ENCODE data around the gene SYT1.

Gene SYT1

GRCh38 chr12:78968226-78968625, 103.7 kb downstream of the SYT1 start:
- no peak overlapping the region for H3K9ac ChIP-seq (ENCODE audit: low read length)
- H3K4me3 ChIP-seq (ENCODE audit: low read depth, low read length) = no peak overlapping the region
- no peaks in the 10 kb centered on the region for H3K9me3 ChIP-seq (ENCODE audit: control insufficient read depth, insufficient read depth, low read depth, low read length)
- no peak overlapping the region for H3K27ac ChIP-seq (ENCODE audit: low read depth, low read length)
- no peaks in the 10 kb centered on the region for H3K4me1 ChIP-seq (ENCODE audit: control insufficient read depth, insufficient read depth, low read length)
- no peaks in the 10 kb centered on the region for H3K36me3 ChIP-seq (ENCODE audit: control insufficient read depth, insufficient read depth, low read length)
- no peaks in the 10 kb centered on the region for H3K27me3 ChIP-seq (ENCODE audit: control insufficient read depth, insufficient read depth, low read length)

- no peak overlapping the region for H3K9ac ChIP-seq (ENCODE audit: low read length)
- H3K36me3 ChIP-seq (ENCODE audit: control insufficient read depth, insufficient read depth, low read length) = no peaks in the 10 kb centered on the region
- no peaks in the 10 kb centered on the region for H3K27me3 ChIP-seq (ENCODE audit: control insufficient read depth, insufficient read depth, low read length)
- H3K9me3 ChIP-seq (ENCODE audit: control insufficient read depth, insufficient read depth, low read depth, low read length) = no peaks in the 10 kb centered on the region
- H3K4me3 ChIP-seq (ENCODE audit: low read depth, low read length) = no peak overlapping the region
- no peak overlapping the region for H3K27ac ChIP-seq (ENCODE audit: low read depth, low read length)
- H3K4me1 ChIP-seq (ENCODE audit: control insufficient read depth, insufficient read depth, low read length) = no peaks in the 10 kb centered on the region
Observed at GRCh38 chr12:78970041-78970440, 105.5 kb downstream of the SYT1 start.

- H3K36me3 ChIP-seq (ENCODE audit: control insufficient read depth, insufficient read depth, low read length) = peaks cover 15% of the 10 kb centered on the region
- H3K9ac ChIP-seq (ENCODE audit: low read length) = no peak overlapping the region
- no peak overlapping the region for H3K27ac ChIP-seq (ENCODE audit: low read depth, low read length)
- no peaks in the 10 kb centered on the region for H3K27me3 ChIP-seq (ENCODE audit: control insufficient read depth, insufficient read depth, low read length)
- H3K4me3 ChIP-seq (ENCODE audit: low read depth, low read length) = no peak overlapping the region
- H3K9me3 ChIP-seq (ENCODE audit: control insufficient read depth, insufficient read depth, low read depth, low read length) = no peaks in the 10 kb centered on the region
- no peaks in the 10 kb centered on the region for H3K4me1 ChIP-seq (ENCODE audit: control insufficient read depth, insufficient read depth, low read length)
Observed at GRCh38 chr12:78977304-78977867, 112.8 kb downstream of the SYT1 start.

- Histone ChIP-seq H3K4me3 (ENCODE audit: low read depth, low read length) (no peak overlapping the region), H3K9ac (ENCODE audit: low read length) (no peak overlapping the region), H3K9me3 (ENCODE audit: control insufficient read depth, insufficient read depth, low read depth, low read length) (no peaks in the 10 kb centered on the region), H3K36me3 (ENCODE audit: control insufficient read depth, insufficient read depth, low read length) (0 out of 2 replicates have a peak, but pooled peaks cover 4% of the 10 kb centered on the region), H3K4me1 (ENCODE audit: control insufficient read depth, insufficient read depth, low read length) (no peaks in the 10 kb centered on the region), H3K27ac (ENCODE audit: low read depth, low read length) (no peak overlapping the region), H3K27me3 (ENCODE audit: control insufficient read depth, insufficient read depth, low read length) (no peaks in the 10 kb centered on the region)
Observed at GRCh38 chr12:78994168-78994791, 129.7 kb downstream of the SYT1 start.

GRCh38 chr12:79000501-79000900, 135.9 kb downstream of the SYT1 start:
- H3K27me3 ChIP-seq (ENCODE audit: control insufficient read depth, insufficient read depth, low read length) = no peaks in the 10 kb centered on the region
- H3K4me1 ChIP-seq (ENCODE audit: control insufficient read depth, insufficient read depth, low read length) = peaks cover 14% of the 10 kb centered on the region
- H3K36me3 ChIP-seq (ENCODE audit: control insufficient read depth, insufficient read depth, low read length) = 0 out of 2 replicates have a peak, but pooled peaks cover 4% of the 10 kb centered on the region
- no peak overlapping the region for H3K27ac ChIP-seq (ENCODE audit: low read depth, low read length)
- no peaks in the 10 kb centered on the region for H3K9me3 ChIP-seq (ENCODE audit: control insufficient read depth, insufficient read depth, low read depth, low read length)
- H3K4me3 ChIP-seq (ENCODE audit: low read depth, low read length) = no peak overlapping the region
- H3K9ac ChIP-seq (ENCODE audit: low read length) = no peak overlapping the region

- no peak overlapping the region for H3K4me3 ChIP-seq (ENCODE audit: low read depth, low read length)
- H3K27me3 ChIP-seq (ENCODE audit: control insufficient read depth, insufficient read depth, low read length) = no peaks in the 10 kb centered on the region
- H3K9me3 ChIP-seq (ENCODE audit: control insufficient read depth, insufficient read depth, low read depth, low read length) = no peaks in the 10 kb centered on the region
- H3K27ac ChIP-seq (ENCODE audit: low read depth, low read length) = no peak overlapping the region
- H3K9ac ChIP-seq (ENCODE audit: low read length) = no peak overlapping the region
- 0 out of 2 replicates have a peak, but pooled peaks cover 4% of the 10 kb centered on the region for H3K36me3 ChIP-seq (ENCODE audit: control insufficient read depth, insufficient read depth, low read length)
- peaks cover 14% of the 10 kb centered on the region for H3K4me1 ChIP-seq (ENCODE audit: control insufficient read depth, insufficient read depth, low read length)
Observed at GRCh38 chr12:79001404-79001803, 136.8 kb downstream of the SYT1 start.

- H3K27me3 ChIP-seq (ENCODE audit: control insufficient read depth, insufficient read depth, low read length) = no peaks in the 10 kb centered on the region
- no peak overlapping the region for H3K9ac ChIP-seq (ENCODE audit: low read length)
- peaks cover 14% of the 10 kb centered on the region for H3K4me1 ChIP-seq (ENCODE audit: control insufficient read depth, insufficient read depth, low read length)
- no peaks in the 10 kb centered on the region for H3K36me3 ChIP-seq (ENCODE audit: control insufficient read depth, insufficient read depth, low read length)
- no peak overlapping the region for H3K27ac ChIP-seq (ENCODE audit: low read depth, low read length)
- H3K4me3 ChIP-seq (ENCODE audit: low read depth, low read length) = no peak overlapping the region
- H3K9me3 ChIP-seq (ENCODE audit: control insufficient read depth, insufficient read depth, low read depth, low read length) = no peaks in the 10 kb centered on the region
Observed at GRCh38 chr12:79006306-79006705, 141.7 kb downstream of the SYT1 start.

GRCh38 chr12:79008591-79008990, 144.0 kb downstream of the SYT1 start:
- no peaks in the 10 kb centered on the region for H3K27me3 ChIP-seq (ENCODE audit: control insufficient read depth, insufficient read depth, low read length)
- H3K4me3 ChIP-seq (ENCODE audit: low read depth, low read length) = no peak overlapping the region
- H3K9me3 ChIP-seq (ENCODE audit: control insufficient read depth, insufficient read depth, low read depth, low read length) = no peaks in the 10 kb centered on the region
- H3K36me3 ChIP-seq (ENCODE audit: control insufficient read depth, insufficient read depth, low read length) = no peaks in the 10 kb centered on the region
- H3K9ac ChIP-seq (ENCODE audit: low read length) = no peak overlapping the region
- H3K27ac ChIP-seq (ENCODE audit: low read depth, low read length) = no peak overlapping the region
- H3K4me1 ChIP-seq (ENCODE audit: control insufficient read depth, insufficient read depth, low read length) = no peaks in the 10 kb centered on the region

- Histone ChIP-seq H3K27ac (ENCODE audit: low read depth, low read length) (no peak overlapping the region), H3K4me3 (ENCODE audit: low read depth, low read length) (no peak overlapping the region), H3K9ac (ENCODE audit: low read length) (no peak overlapping the region), H3K4me1 (ENCODE audit: control insufficient read depth, insufficient read depth, low read length) (no peaks in the 10 kb centered on the region), H3K36me3 (ENCODE audit: control insufficient read depth, insufficient read depth, low read length) (no peaks in the 10 kb centered on the region), H3K27me3 (ENCODE audit: control insufficient read depth, insufficient read depth, low read length) (no peaks in the 10 kb centered on the region), H3K9me3 (ENCODE audit: control insufficient read depth, insufficient read depth, low read depth, low read length) (no peaks in the 10 kb centered on the region)
Observed at GRCh38 chr12:79012636-79013035, 148.1 kb downstream of the SYT1 start.

- no peak overlapping the region for H3K4me3 ChIP-seq (ENCODE audit: low read depth, low read length)
- H3K27me3 ChIP-seq (ENCODE audit: control insufficient read depth, insufficient read depth, low read length) = no peaks in the 10 kb centered on the region
- H3K36me3 ChIP-seq (ENCODE audit: control insufficient read depth, insufficient read depth, low read length) = no peaks in the 10 kb centered on the region
- no peaks in the 10 kb centered on the region for H3K4me1 ChIP-seq (ENCODE audit: control insufficient read depth, insufficient read depth, low read length)
- H3K27ac ChIP-seq (ENCODE audit: low read depth, low read length) = no peak overlapping the region; the same call in 1 of the 2 replicates
- no peak overlapping the region for H3K9ac ChIP-seq (ENCODE audit: low read length)
- no peaks in the 10 kb centered on the region for H3K9me3 ChIP-seq (ENCODE audit: control insufficient read depth, insufficient read depth, low read depth, low read length)
Observed at GRCh38 chr12:79016181-79016580, 151.6 kb downstream of the SYT1 start.

- Histone ChIP-seq H3K9ac (ENCODE audit: low read length) (no peak overlapping the region), H3K4me3 (ENCODE audit: low read depth, low read length) (no peak overlapping the region), H3K9me3 (ENCODE audit: control insufficient read depth, insufficient read depth, low read depth, low read length) (no peaks in the 10 kb centered on the region), H3K36me3 (ENCODE audit: control insufficient read depth, insufficient read depth, low read length) (no peaks in the 10 kb centered on the region), H3K27me3 (ENCODE audit: control insufficient read depth, insufficient read depth, low read length) (no peaks in the 10 kb centered on the region), H3K27ac (ENCODE audit: low read depth, low read length) (no peak overlapping the region), H3K4me1 (ENCODE audit: control insufficient read depth, insufficient read depth, low read length) (no peaks in the 10 kb centered on the region)
Observed at GRCh38 chr12:79019672-79020071, 155.1 kb downstream of the SYT1 start.
